NB4 (cell line): Measurements from ENCODE around the gene GRID1.

ENCODE experiments used
- DNase-seq: peaks from one replicate; pipeline ENCODE4 v3.0.0; 2010; ENCODE audit warnings: low read depth
- H3K4me3 ChIP-seq: one replicate; pipeline ENCODE4 v1.5.1; 2011; ENCODE audit warnings: mild to moderate bottlenecking, low read depth, low read length, moderate library complexity
- CTCF ChIP-seq: IDR thresholded peaks from one replicate; pipeline ENCODE4 v1.5.1; 2012; ENCODE audit warnings: low read depth, low read length
- MYC ChIP-seq: IDR thresholded peaks from 2 replicates; pipeline ENCODE4 v1.6.1; 2011; ENCODE audit warnings: low read depth, low read length
- POLR2A ChIP-seq: IDR thresholded peaks from 2 replicates; pipeline ENCODE4 v1.6.1; 2011; ENCODE audit warnings: mild to moderate bottlenecking; ENCODE audit not compliant: insufficient read length; ENCODE audit errors: extremely low read depth
- TF ChIP-seq, protein P1 (sequence below): IDR thresholded peaks from 2 replicates; pipeline ENCODE4 v1.6.1; 2011; ENCODE audit warnings: low read depth, low read length

GRID1 gene

GRCh38 chr10:85926136-85926535 is 440.5 kb downstream of the GRID1 start:
- no peak for DNase-seq
- no peak overlapping the region for H3K4me3 ChIP-seq
- TF ChIP-seq MYC (no peak), POLR2A (no peak), CTCF (no peak)
- TF ChIP-seq, protein P1, sequence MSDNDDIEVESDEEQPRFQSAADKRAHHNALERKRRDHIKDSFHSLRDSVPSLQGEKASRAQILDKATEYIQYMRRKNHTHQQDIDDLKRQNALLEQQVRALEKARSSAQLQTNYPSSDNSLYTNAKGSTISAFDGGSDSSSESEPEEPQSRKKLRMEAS: no peak

DNA sequence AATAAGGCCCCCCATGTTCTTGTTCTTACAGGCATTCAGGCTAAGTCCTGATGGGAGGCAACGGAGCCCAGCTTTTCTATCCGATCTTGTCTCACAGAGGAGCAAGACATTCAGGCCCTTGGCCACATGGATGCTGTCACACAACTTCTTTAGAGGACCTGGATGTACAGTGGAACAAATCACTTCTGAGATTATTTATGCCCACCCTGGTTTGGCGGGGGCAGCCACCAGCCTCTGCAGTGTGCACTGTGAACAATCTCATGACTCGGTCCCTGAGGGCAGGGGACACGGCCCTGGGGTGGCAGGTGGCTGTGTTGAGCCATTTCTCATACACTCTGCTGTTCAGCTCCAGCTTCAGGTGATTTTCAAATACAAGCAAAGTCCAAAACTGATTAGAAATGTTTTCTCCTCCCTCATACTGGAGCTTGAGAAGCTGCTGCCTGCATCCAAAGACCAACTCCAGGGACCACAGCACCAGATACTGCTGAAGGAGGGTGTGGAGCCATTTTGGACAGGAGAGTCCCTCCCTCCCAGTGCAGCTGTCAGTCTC is 441.3 kb downstream of the GRID1 start:
- DNase-seq: no peak
- TF ChIP-seq POLR2A (no peak), CTCF (no peak), MYC (no peak)
- TF ChIP-seq, protein P1: no peak
- H3K4me3 ChIP-seq: no peak overlapping the region

DNA sequence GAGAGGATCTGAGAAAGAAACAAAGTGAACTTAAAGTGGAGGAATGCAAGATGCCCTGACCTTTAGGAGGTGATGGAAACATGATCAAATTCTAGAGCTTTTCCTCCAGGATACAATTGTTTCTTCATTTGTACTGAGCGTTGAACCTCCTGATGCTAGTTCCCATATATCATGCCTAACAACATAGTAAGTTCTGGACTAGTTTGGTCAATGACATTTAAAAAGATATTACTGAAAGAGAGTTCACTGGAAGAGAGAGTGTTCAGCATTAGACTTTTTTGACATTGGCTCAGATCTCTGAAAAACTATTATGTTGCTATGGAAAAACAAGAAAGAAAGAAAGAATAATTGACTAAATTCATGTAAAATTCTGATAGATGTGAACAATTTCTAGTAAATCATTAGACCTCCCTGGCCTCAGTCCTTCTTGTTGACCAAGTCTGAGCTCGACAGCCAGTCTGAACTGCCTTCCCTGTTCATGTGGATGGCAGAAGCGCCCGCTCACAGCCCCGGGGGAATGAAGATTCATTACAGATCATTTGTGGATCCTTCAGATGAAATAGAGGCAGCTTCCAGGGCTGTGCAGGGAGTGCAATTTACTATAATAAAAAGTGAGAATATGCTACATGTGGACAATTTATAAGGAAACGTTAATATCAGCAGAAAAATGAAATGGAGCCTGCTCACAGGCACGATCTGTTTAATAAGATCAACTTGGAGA is 442.1 kb downstream of the GRID1 start:
- TF ChIP-seq, protein P1: no peak
- TF ChIP-seq MYC: no peak
- TF ChIP-seq POLR2A: no peak
- TF ChIP-seq CTCF: no peak
- H3K4me3 ChIP-seq: no peak overlapping the region
- DNase-seq: no peak

DNA sequence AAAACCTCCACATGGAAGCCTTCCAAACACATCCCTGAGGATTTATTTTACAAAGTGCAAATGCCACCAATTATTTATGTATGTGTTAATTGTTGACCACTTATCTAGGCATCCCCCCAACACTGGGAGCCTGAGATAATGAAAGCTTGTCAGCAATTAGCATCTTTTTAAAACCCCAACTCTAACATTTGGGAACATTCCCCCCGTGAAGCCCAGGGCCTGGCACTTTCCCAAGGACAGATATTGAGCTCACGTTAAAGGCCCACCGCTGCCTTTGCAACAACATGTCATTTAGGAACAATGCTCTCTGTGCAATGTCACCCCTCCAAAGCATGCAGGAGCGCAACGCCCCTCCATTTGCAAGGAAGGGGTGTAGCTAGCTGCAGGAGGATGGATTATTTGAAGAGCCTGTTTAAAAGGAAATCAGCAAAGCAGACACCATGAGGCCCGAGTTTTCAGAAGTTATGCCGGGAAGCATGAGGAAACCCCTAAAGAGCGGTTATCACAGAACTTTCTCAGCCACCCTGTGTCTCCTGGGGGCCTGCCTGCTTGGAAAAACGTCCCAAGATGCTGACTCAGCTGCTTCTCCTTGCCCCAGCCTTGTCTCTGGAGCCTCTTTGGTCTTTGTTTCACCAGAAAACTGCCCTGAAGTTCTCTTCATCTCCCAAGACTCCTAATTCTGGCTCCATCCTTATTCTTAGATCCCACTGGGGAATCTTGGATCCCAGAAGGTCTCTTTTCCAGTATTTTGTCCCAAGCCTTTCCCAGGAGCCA is 444.1 kb downstream of the GRID1 start:
- TF ChIP-seq MYC: no peak
- DNase-seq: no peak
- H3K4me3 ChIP-seq: no peak overlapping the region

DNA sequence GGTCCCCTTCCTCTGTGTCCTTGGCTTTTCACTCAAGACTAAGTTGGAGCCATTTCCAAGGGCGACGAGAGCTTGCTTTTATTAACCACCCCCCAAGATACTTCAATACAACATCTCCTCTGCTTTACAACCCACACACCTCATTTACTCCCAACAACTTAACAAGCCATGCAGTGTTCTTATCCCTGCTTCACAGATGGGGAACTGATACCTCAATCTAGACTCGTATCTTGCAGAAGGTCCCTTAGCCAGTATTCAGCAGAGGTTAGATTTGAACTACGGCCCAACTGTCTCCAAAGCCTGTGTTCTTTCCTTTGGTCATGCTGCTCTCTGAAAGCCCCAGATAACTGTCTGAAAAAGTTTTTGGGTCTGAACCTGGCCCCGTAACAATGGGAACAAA is 444.8 kb downstream of the GRID1 start:
- TF ChIP-seq CTCF (no peak), POLR2A (no peak), MYC (no peak)
- TF ChIP-seq, protein P1: no peak
- H3K4me3 ChIP-seq: no peak overlapping the region
- no peak for DNase-seq

- TF ChIP-seq MYC: no peak
- TF ChIP-seq, protein P1: no peak
- TF ChIP-seq POLR2A: no peak
- TF ChIP-seq CTCF: no peak
- no peak for DNase-seq
- H3K4me3 ChIP-seq: no peak overlapping the region
These were observed 446.3 kb downstream of the GRID1 start for GRCh38 chr10:85920311-85920710.
